SU-DHL-6 (cell line): ENCODE results near the gene DNAJC10.
"Not testable (repeated sequence)": the region's sequence is repeated elsewhere in the genome, so short reads cannot be mapped to it uniquely, and the experiment has no call there.

ENCODE experiments used
- H2AFZ ChIP-seq: fragments of 200-600 bp; sonication (generic); 2 replicates; pipeline ENCODE4 v1.6.1; 2014; ENCODE audit warnings: low read depth, mild to moderate bottlenecking, moderate library complexity, mixed read lengths, antibody characterized with exemption, low read length; ENCODE audit not compliant: severe bottlenecking
- H3F3A ChIP-seq: fragments of 200-600 bp; shearing (Covaris generic); 2 replicates; pipeline ENCODE4 v1.6.0; 2016; ENCODE audit warnings: antibody characterized with exemption, mild to moderate bottlenecking; ENCODE audit not compliant: insufficient read depth
- H3K27ac ChIP-seq: fragments of 200-600 bp; sonication (generic); 2 replicates; pipeline ENCODE4 v1.5.1; 2016; ENCODE audit warnings: low read depth, mild to moderate bottlenecking, low read length, moderate library complexity, mixed read lengths
- H3K27me3 ChIP-seq: fragments of 200-600 bp; sonication (generic), shearing (Covaris generic); 2 replicates; pipeline ENCODE4 v1.6.0; 2014; ENCODE audit warnings: mild to moderate bottlenecking, low read length
- H3K36me3 ChIP-seq: fragments of 200-600 bp; sonication (generic); 2 replicates; pipeline ENCODE4 v1.6.1; 2014; ENCODE audit warnings: mild to moderate bottlenecking, low read length, mixed read lengths
- H3K4me2 ChIP-seq: fragments of 300-600, 200-600 bp; shearing (Covaris generic), sonication (generic); 2 replicates; pipeline ENCODE4 v1.6.0; 2014; ENCODE audit warnings: low read length, low read depth, mild to moderate bottlenecking; ENCODE audit not compliant: poor library complexity, severe bottlenecking
- H3K4me3 ChIP-seq: fragments of 200-600 bp; sonication (generic); 2 replicates; pipeline ENCODE4 v1.5.1; 2014; ENCODE audit warnings: antibody characterized with exemption, low read length, mild to moderate bottlenecking, mixed read lengths; ENCODE audit not compliant: insufficient read depth, poor library complexity, severe bottlenecking
- H3K79me2 ChIP-seq: fragments of 200-600 bp; sonication (generic); 2 replicates; pipeline ENCODE4 v1.6.1; 2014; ENCODE audit warnings: mild to moderate bottlenecking, low read length, moderate library complexity; ENCODE audit not compliant: insufficient read depth
- H3K9ac ChIP-seq: fragments of 200-600 bp; sonication (generic); 2 replicates; pipeline ENCODE4 v1.7.0; 2014; ENCODE audit warnings: mild to moderate bottlenecking, low read length
- H3K9me2 ChIP-seq: fragments of 200-600 bp; sonication (generic); replicated peaks from 2 replicates; pipeline ENCODE4 v1.6.1; 2014; ENCODE audit warnings: low read length; ENCODE audit not compliant: insufficient read depth
- H3K9me3 ChIP-seq: fragments of 200-600 bp; sonication (generic); 2 replicates; pipeline ENCODE4 v1.6.1; 2014; ENCODE audit warnings: low read length, mixed read lengths; ENCODE audit not compliant: insufficient read depth
- H4K20me1 ChIP-seq: fragments of 200-600 bp; sonication (generic); 2 replicates; pipeline ENCODE4 v1.6.1; 2014; ENCODE audit warnings: low read depth, mild to moderate bottlenecking, antibody characterized with exemption, low read length, moderate library complexity, mixed read lengths
- CTCF ChIP-seq: fragments of 200-600 bp; sonication (generic); IDR thresholded peaks from one replicate; pipeline ENCODE4 v1.5.1; 2017; ENCODE audit warnings: antibody characterized with exemption, mild to moderate bottlenecking, low read length, moderate library complexity; ENCODE audit not compliant: insufficient read depth, poor library complexity, severe bottlenecking
- EZH2phosphoT487 ChIP-seq: fragments of 200-600 bp; sonication (generic), shearing (Covaris generic); conservative IDR thresholded peaks from 2 replicates; pipeline ENCODE4 v1.6.1; 2018; ENCODE audit warnings: mild to moderate bottlenecking, antibody characterized with exemption, low read length, moderate library complexity, mixed read lengths

The DNAJC10 gene

GRCh38 chr2:182685559-182685958, 30.5 kb upstream of the DNAJC10 start:
- H3K36me3 ChIP-seq = no peaks in the 10 kb centered on the region

GRCh38 chr2:182686763-182687162, 29.3 kb upstream of the DNAJC10 start:
- not testable (repeated sequence) for H4K20me1 ChIP-seq, H3K27me3 ChIP-seq, H3K9ac ChIP-seq, H3K36me3 ChIP-seq, H3F3A ChIP-seq, H3K4me2 ChIP-seq, H3K9me3 ChIP-seq, H3K9me2 ChIP-seq, H2AFZ ChIP-seq, H3K27ac ChIP-seq, H3K4me3 ChIP-seq, H3K79me2 ChIP-seq

More at GRCh38 chr2:182685559-182685958, 30.5 kb upstream of the DNAJC10 start:
- no peak for TF ChIP-seq CTCF
- TF ChIP-seq EZH2phosphoT487 = no peak
- H3K27me3 ChIP-seq = no peaks in the 10 kb centered on the region
- H3K9me3 ChIP-seq = no peaks in the 10 kb centered on the region
- H3K9me2 ChIP-seq = no peaks in the 10 kb centered on the region
- H3K9ac ChIP-seq = no peak overlapping the region
- H3K79me2 ChIP-seq = no peaks in the 10 kb centered on the region
- H3F3A ChIP-seq = no peaks in the 10 kb centered on the region
- H2AFZ ChIP-seq = no peak overlapping the region
- no peak overlapping the region for H3K4me2 ChIP-seq
- H3K4me3 ChIP-seq = no peak overlapping the region
- H3K27ac ChIP-seq = no peak overlapping the region
- H4K20me1 ChIP-seq = no peaks in the 10 kb centered on the region

- H3K27ac ChIP-seq = no peak overlapping the region
- H3K4me3 ChIP-seq = no peak overlapping the region
- H3K27me3 ChIP-seq = no peaks in the 10 kb centered on the region
- no peak overlapping the region for H3K4me2 ChIP-seq
- no peaks in the 10 kb centered on the region for H3K36me3 ChIP-seq
- H2AFZ ChIP-seq = no peak overlapping the region
- H3K79me2 ChIP-seq = no peaks in the 10 kb centered on the region
- H3K9ac ChIP-seq = no peak overlapping the region
- no peaks in the 10 kb centered on the region for H3F3A ChIP-seq
- no peaks in the 10 kb centered on the region for H3K9me2 ChIP-seq
- TF ChIP-seq CTCF (no peak), EZH2phosphoT487 (no peak)
- H4K20me1 ChIP-seq = no peaks in the 10 kb centered on the region
- H3K9me3 ChIP-seq = no peaks in the 10 kb centered on the region
Measured at GRCh38 chr2:182694189-182694588, 21.9 kb upstream of the DNAJC10 start.

GRCh38 chr2:182695776-182696175, 20.3 kb upstream of the DNAJC10 start:
- Histone ChIP-seq H3K4me3 (no peak overlapping the region), H3K27ac (no peak overlapping the region), H3K9me2 (no peaks in the 10 kb centered on the region), H3F3A (no peaks in the 10 kb centered on the region), H3K79me2 (no peaks in the 10 kb centered on the region), H3K9ac (no peak overlapping the region), H3K4me2 (no peak overlapping the region), H4K20me1 (no peaks in the 10 kb centered on the region), H3K36me3 (no peaks in the 10 kb centered on the region), H3K9me3 (no peaks in the 10 kb centered on the region), H2AFZ (no peak overlapping the region), H3K27me3 (no peaks in the 10 kb centered on the region)
- TF ChIP-seq EZH2phosphoT487 (no peak), CTCF (no peak)
